GM21528 (cell line): ENCODE measurements around the gene SRD5A3.
"Not testable (repeated sequence)": the region's sequence is repeated elsewhere in the genome, so short reads cannot be mapped to it uniquely, and the experiment has no call there.

Experiments used
- ATAC-seq: cut with Tn5 transposase; IDR thresholded peaks from one replicate; pipeline ENCODE4 v1.9.1; 2021; ENCODE audit warnings: mild to moderate bottlenecking, moderate library complexity; ENCODE audit not compliant: unreplicated experiment, low FRiP score

Gene SRD5A3

GRCh38 chr4:55345054-55345453 is 988 bp upstream of the SRD5A3 start:
- ATAC-seq, result no peak

GRCh38 chr4:55346851-55347255 is 811 bp downstream of the SRD5A3 start:
- ATAC-seq, result peak; percentile 11

GRCh38 chr4:55347610-55348228 is 1.7 kb downstream of the SRD5A3 start:
- ATAC-seq, result no peak

GRCh38 chr4:55348466-55348865 is 2.4 kb downstream of the SRD5A3 start:
- no peak for ATAC-seq

- ATAC-seq, result not testable (repeated sequence)
These were observed 4.8 kb downstream of the SRD5A3 start for GRCh38 chr4:55350870-55351269.

GRCh38 chr4:55351824-55352223 is 5.8 kb downstream of the SRD5A3 start:
- no peak for ATAC-seq

GRCh38 chr4:55352726-55353125 is 6.7 kb downstream of the SRD5A3 start:
- ATAC-seq, result no peak

GRCh38 chr4:55353228-55353747 is 7.2 kb downstream of the SRD5A3 start:
- ATAC-seq, result not testable (repeated sequence)

GRCh38 chr4:55354648-55355047 is 8.6 kb downstream of the SRD5A3 start:
- ATAC-seq, result no peak

GRCh38 chr4:55355555-55355954 is 9.5 kb downstream of the SRD5A3 start:
- ATAC-seq, result no peak

GRCh38 chr4:55356991-55357461 is 11.0 kb downstream of the SRD5A3 start:
- ATAC-seq, result no peak

GRCh38 chr4:55358246-55358645 is 12.2 kb downstream of the SRD5A3 start:
- ATAC-seq, result no peak

GRCh38 chr4:55358668-55359067 is 12.6 kb downstream of the SRD5A3 start:
- peak; percentile 79 for ATAC-seq

GRCh38 chr4:55359397-55359916 is 13.4 kb downstream of the SRD5A3 start:
- ATAC-seq, result no peak

- ATAC-seq, result not testable (repeated sequence)
These were observed 16.9 kb downstream of the SRD5A3 start for GRCh38 chr4:55362938-55363337.

GRCh38 chr4:55363691-55364351 is 17.8 kb downstream of the SRD5A3 start:
- no peak for ATAC-seq

- no peak for ATAC-seq
These were observed 18.8 kb downstream of the SRD5A3 start for GRCh38 chr4:55364691-55365344.

- no peak for ATAC-seq
These were observed 19.3 kb downstream of the SRD5A3 start for GRCh38 chr4:55365345-55365728.

- no peak for ATAC-seq
These were observed 20.6 kb downstream of the SRD5A3 start for GRCh38 chr4:55366621-55367020.

GRCh38 chr4:55367084-55367722 is 21.2 kb downstream of the SRD5A3 start:
- no peak for ATAC-seq

GRCh38 chr4:55369968-55370367 is 23.9 kb downstream of the SRD5A3 start:
- no peak for ATAC-seq
